Stimulated activated CD8-positive, alpha-beta memory T cell treated with anti-CD3 and anti-CD28 coated beads, Interleukin-7, amount 100 ng/mL, for 24 hours (primary cell): ENCODE measurements around the gene RASSF10.

Experiments used
- DNase-seq: peaks from one replicate; pipeline ENCODE4 v3.0.0-alpha.2; 2020; ENCODE audit warnings: low read depth

The RASSF10 gene

DNA sequence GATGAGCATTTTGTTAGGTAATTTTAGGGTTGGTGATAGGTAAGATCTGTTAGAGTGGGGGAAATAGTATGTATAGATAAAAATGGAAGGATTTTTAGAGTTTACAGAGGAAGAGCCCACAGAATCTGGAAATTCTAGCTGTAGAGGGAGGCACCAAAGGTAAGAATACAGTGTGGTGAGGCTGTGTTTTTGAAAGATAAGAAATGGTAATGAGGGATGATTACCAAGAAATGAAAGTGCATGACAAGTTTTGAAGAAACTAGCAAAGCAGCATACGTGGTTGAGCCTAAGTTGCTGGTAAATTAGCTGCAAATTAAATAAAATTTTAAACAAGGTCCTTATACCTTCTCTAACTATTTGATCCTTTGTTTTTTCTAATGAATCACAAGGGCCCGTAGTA, 14.6 kb upstream of the RASSF10 start:
- DNase-seq, result no peak

DNA sequence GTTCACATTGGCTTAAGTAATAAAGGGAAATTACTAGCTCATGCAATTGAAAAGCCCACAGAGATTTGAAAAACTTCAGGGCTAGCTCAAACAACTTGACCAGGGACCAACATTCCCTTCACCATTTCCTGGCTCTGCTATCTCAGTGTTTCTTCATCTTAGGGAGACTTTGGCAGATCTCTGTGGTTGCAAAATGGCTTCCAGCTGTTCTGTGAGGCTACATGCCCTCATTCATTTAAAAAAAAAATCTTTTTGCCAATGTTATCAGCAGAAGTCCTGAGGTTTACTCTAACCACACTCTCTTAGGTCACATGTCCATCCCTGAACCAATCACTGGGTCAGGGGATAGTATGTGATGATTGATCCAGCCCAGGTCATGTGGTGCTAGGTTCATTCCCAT, 13.9 kb upstream of the RASSF10 start:
- no peak for DNase-seq

DNA sequence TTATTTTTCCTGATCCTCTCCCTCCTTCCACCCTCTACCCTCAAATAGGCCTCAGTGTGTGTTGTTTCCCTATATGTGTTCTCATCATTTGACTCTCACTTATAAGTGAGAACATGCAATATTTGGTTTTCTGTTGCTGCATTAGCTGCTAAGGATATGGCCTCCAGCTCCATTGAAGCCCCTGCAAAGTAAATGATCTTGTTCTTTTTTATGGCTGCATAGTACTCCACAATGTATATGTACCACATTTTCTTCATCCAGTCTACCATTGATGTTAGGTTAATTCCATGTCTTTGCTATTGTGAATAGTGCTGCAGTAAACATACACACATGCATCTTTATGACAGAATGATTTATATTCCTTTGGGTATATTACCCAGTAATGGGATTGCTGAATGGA, 13.3 kb upstream of the RASSF10 start:
- no peak for DNase-seq

DNA sequence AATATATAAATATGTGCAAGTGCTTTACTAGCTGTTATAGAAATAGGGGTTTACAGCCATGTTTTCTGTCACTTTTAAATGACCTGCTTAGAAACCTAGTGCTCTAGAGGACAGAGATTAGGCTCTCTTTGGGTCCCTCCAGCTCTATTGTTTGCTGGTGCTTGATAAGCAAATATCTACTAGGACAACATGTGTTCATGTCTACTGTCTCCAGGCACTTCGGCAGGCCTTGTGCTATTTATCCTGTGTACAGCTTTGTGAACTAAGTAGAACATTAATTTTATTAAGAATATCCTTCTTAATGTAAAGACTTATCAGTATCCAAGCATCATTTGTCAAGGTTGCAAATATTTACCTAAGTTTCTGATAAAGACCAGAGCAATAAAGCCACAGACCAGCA, 11.9 kb upstream of the RASSF10 start:
- no peak for DNase-seq

DNA sequence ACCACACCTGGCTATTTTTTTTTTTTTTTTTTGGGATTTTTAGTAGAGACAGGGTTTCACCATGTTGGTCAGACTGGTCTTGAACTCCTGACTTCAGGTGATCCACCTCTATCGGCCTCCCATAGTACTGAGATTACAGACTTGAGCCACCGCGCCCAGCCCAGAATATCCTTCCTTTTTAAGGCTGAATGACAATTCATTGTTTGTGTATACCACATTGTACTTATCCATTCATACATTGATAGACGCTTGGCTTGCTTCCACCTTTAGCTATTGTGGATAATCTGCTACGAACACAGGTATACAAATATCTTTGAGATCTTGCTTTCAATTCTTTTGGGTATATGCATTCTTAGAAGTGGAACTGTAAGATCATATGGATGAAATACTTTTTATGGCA, 10.8 kb upstream of the RASSF10 start:
- DNase-seq, result no peak

DNA sequence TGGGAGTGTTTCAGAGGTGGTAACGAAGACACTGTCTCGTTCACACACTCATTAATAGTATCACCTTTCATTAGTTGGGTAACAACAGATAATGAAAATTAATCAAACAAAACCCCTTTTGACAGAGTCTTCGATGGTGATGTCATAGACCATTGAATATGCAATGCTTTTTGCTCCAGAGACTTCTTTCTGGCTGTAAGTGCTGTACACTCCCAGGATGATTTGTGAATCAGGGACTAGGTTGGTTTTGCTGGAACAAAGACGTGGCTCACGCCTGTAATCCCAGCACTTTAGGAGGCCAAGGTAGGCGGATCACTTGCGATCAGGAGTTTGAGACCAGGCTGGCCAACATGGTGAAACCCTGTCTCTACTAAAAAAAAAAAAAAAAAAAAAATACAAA, 9.5 kb upstream of the RASSF10 start:
- no peak for DNase-seq

DNA sequence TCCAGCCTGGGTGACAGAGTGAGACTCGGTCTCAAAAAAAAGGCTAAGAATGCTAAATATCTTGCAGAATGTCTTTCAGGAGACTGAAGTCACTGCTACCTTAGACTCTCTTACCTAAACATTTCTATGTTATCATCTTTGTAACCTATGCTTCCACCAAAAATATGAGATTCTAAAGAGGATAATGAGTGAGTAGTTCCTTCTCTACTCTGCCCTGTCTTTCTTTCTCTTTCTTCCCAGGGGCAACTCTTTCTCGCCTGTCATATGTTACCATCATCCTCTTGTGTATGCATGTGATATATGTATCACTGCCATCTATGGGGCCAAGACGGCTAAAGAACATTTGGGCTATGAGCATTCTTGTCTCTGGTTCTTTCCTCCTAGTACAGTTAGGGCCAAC, 9.0 kb upstream of the RASSF10 start:
- no peak for DNase-seq

DNA sequence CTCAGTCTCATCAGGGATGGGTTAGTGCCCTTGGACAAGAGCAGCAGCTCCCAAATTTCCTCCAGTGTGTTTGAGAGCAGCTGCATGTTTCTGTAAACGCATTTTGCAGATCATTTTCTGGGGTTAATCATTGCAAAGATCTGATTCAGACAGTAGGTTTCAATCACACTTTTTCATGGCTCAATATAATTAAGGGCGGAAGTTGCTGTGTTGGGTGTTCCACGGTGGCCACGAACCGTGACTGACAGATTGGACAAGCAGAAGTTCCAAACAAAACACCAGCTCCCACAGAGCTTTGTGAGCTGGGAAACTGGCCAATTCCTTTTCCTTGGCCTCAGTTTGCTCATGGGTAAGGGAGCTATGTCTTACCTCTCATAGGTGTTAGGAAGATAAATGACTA, 8.4 kb upstream of the RASSF10 start:
- DNase-seq, result no peak

DNA sequence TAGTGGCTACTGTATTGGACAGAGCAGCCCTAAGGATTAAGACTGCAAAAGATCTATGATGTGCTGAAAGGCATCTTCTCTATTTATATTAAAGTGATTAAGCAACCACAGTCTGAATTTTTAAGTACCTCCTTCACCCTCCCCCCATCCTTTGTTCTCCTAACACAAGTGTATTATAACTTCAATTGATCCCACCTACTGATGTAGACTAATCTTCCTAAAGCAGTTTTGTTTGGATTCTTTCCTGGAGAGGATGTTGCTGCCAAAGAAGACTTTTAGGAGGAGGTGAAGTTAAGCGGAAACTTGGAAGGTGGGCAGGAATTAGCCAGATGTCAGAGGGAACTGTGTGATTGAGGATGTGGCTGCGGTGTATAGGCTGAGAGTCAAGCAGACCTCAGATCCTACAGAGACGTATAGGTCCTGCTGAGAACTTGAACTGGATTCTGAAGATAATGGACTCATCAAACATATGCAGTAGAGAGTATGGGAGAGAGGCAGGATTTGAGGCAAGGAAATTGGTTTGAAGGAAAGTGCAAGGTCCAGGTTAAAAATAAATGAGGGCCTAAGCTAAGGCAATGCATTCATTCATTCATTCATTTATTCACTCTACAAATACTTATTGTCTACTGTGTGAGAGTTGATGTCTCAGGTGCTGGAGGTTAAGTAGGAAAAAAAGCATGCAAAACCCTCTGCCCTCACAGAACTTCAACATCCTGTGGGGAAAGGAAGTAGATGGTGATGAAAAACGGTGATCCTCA, 5.2 kb upstream of the RASSF10 start:
- no peak for DNase-seq

DNA sequence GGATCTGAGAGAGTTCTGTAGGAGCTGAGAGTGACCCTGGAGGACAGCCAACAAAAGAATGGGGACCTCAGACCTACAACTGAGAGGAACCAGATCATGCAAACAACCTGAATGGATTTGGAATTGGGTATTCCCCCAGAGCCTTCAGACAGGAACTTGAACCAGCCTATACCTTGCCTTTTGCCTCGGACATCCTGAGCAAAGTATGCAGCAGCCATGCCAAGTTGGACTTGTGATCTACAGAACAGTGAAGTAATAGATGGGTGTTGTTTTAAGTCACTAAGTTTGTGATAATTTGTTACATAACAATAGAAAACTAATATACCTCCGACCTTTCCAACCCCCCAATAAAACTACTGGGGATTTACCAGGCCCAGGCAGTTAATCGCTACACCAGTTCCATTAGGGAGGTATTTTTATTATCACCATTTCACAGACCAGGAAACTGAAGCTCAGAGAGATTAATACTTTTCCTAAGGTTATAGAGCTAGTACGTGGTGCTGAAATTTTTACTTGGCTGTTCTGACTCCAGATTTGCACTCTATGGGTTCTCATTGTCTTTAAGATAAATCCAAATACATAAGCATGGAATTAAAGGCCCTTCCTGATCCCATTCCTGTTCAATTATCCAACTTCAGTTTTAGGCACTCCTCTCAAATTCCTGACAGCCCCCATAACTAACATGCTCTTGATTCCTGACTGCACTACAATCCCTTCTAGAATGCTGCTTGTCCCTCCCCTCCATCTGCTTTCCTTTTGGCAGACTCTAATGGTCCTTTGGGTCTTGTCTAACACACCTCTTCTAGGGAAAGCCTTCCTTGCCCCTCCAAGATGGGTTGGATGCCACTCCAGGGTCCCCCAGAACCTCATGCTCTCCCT, 1.7 kb upstream of the RASSF10 start:
- DNase-seq, result no peak

DNA sequence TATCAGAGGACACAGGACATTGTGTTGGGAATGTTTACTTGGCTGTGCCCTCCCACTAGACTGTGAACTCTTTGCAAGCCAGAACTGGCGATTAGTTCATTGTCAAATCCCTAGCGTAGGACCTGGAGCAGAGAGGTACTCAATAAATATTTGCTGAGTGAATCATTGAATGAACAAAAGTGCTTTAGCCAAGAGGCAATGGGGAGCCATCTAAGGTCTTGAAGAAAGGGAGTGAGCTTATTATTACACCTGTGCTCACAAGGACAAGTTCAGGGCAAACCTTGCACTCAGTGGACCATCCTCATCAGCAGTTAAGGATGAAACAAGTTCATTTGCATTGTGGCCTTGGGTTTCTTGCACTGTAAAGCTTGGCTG, 1.1 kb upstream of the RASSF10 start:
- no peak for DNase-seq

DNA sequence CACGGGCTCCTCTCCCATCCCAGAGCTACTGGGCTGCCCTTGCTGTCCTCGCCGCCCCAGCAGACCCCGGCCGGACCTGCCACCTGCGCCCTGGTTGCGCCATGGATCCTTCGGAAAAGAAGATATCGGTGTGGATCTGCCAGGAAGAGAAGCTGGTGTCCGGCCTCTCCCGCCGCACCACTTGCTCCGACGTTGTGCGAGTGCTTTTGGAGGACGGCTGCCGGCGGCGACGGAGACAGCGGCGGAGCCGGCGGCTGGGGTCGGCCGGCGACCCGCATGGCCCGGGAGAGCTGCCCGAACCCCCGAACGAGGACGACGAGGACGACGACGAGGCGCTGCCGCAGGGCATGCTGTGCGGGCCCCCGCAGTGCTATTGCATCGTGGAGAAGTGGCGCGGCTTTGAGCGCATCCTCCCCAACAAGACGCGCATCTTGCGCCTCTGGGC, 382 bp downstream of the RASSF10 start:
- DNase-seq, result no peak

DNA sequence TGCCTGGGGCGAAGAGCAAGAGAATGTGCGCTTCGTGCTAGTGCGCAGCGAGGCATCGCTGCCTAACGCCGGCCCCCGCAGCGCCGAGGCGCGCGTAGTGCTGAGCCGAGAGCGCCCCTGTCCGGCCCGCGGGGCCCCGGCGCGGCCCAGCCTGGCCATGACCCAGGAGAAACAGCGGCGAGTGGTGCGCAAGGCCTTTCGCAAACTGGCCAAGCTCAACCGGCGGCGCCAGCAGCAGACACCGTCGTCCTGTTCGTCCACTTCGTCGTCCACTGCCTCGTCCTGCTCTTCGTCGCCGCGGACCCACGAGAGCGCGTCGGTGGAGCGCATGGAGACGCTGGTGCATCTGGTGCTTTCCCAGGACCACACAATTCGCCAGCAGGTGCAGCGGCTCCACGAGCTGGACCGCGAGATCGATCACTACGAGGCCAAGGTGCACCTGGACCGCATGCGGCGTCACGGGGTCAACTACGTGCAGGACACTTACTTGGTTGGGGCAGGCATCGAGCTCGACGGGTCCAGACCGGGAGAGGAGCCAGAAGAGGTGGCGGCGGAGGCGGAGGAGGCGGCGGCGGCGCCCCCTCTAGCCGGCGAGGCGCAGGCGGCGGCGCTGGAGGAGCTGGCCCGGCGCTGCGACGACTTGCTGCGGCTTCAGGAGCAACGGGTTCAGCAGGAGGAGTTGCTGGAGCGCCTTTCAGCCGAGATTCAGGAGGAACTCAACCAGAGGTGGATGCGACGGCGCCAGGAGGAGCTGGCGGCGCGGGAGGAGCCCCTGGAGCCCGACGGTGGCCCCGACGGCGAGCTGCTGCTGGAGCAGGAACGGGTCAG, 1.0 kb downstream of the RASSF10 start:
- no peak for DNase-seq

DNA sequence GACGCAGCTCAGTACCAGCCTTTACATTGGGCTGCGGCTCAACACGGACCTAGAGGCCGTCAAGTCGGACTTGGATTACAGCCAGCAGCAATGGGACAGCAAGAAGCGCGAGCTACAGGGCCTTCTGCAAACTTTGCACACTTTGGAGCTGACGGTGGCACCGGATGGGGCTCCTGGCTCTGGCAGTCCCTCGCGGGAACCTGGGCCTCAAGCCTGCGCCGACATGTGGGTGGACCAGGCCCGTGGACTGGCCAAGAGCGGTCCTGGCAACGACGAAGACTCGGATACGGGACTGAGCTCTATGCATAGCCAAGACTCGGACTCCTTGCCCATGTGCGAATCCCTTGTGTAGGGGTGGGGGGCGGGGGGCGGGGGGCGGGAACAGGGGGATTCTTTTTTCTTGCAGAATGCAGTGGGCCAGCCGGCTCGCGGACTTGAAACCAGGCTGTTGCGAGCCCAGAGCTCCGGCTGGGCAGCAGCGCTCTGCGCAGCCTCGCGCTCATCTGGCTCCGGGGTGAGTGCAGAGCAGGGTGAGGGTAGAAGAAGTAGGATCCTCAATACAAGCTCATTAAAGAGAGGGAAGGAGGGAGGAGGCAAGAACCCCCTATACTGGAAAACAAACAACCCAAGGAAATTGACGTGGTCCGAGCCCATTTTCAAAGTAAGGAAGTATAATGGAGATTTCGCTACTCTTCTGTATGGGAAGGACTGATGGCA, 1.8 kb downstream of the RASSF10 start:
- DNase-seq, result no peak

DNA sequence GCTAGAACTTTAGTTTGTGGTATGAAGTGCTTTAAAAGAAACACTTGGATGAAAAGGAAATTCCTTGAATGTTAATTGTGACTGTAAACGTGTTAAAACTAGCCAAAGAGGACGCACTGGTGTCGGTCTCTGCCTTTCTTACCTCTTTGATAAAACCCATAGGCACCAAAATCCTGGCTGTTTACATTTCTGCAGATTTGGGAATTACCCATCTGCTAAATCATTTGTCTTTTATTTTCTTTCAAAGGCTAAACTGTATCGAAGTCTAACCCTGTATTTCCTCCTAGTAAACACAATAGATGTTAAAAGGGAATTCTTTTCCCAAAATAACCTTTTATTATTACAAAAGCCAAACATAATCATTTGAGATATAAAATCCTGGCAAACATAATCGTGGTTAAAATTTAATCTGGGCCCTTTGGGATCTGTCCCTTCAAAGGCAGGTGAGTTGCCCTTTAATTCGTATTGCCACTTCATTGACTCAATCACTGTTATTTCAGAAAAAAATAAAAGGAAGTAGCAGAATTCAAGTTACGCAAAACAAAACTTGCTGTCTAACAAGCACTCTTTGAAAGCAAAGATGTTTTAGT, 2.4 kb downstream of the RASSF10 start:
- DNase-seq, result no peak

DNA sequence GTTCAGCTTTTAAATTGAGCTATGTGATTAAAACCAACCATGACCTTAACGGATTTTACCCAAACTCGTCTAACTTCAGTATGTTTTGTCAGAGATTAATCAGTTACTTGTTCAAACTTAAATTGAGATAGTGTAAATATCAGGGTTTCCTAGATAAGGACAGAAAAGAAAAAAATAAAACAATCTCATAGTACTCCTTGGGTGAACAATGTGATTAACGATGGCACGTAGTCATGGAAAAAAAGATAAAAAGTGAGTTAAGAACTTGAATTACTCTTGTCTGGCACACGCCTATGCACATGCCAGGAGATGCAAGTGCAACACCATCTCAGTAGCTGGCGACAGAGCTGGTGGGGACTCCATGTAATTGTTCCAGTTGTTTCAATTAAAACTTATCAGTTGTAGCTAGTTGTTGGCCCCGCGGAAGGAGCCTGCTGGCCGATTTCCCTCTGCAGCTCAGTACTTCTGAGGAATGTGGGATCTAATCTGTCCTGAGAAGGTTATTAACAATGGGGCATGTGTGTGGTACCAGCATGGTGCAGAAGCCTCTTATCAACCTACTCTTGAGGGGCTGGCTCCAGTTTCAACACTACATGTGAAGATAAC, 3.0 kb downstream of the RASSF10 start:
- no peak for DNase-seq

DNA sequence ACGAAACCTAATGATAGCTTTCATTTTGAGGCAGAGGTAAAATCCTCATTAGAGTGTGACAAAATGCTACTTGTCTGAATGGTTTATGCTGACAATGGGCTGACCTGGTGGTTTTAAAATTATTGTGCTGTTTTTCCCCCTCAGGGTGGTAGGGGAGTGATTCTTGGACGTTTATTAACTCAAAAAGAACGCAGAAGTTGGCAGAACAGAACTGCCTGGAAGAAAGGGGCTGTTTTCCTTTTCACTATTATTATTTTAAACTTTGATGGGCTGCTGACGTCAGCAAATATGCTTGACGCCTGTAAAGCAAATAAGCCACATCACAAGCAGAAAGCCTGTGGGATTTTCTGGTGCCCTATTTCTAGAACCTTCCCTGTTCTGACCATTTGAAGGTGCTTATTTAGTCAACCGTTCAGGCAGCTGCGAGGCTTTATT, 4.0 kb downstream of the RASSF10 start:
- DNase-seq, result no peak

DNA sequence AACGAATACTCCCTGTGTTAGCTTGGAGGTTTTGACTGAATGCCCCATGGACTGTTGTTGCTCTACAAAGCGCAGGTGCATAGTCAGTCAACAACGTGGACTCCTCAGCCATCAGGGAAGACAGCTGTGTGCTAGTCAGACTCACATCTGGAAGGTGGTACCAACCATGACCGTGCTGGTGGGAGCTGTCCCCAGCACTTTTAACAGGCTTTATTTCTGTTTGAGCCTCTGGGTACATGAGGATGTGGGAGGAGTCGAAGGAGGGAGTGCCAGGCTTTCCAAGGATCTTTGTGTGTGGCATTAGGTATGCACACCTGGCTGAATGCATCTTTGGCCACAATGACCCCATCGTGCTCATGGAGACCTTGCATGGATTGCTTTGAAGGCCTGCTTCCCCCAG, 6.6 kb downstream of the RASSF10 start:
- DNase-seq, result no peak

DNA sequence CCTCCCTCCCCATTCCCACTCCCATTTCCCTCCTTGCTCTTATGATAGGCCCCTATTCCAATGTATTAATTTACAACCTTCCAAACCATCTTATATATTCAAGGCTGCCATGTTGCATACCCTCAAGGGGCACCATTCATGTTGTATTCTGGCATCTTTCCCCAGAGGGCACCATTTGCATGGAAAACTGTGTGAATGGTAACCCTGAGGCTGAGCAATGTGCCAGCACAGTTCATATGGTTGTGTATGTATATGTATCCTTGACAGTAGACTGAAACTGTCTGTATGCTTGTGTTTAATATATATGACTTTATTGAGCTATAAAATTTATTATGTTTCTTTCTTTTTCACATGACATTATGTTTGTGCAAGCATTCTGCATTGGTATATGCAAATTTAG, 7.3 kb downstream of the RASSF10 start:
- no peak for DNase-seq

DNA sequence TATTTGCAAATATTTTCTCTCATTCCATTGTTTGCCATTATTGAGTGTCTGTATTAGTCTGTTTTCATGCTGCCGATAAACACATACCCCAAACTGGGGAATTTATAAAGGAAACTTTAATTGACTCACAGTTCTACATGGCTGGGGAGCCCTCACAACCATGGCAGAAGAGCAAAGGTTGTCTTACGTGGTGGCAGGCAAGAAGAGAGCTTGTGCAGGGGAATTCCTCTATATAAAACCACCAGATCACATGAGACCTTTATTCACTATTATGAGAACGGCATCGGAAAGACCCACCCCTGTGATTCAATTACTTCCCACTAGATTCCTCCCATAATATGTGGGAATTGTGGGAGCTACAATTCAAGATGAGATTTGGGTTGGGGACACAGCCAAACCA, 10.2 kb downstream of the RASSF10 start:
- no peak for DNase-seq

DNA sequence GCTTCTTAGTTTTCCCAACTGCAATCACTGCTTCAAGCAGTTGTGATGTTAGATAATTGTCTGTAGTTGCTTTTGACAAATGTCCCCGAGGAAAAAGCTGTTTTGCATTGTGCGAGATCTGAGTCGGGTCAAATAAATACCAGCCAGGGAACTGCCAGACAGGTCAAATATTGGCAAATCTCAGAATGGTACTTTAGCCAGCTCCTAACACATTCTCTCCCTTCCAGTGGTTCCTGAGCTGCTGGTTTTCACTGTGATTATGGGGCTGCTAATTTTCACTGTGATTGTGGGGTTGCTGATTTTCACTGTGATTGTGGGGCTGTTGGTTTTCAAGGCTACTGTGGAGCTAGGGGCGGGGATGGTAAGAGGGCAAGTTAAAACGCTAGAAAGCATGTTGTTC, 14.3 kb downstream of the RASSF10 start:
- no peak for DNase-seq
